Rectal smooth muscle tissue (tissue), 1 donor: ENCODE data around the gene IFT52.
"Not testable (repeated sequence)": the region's sequence is repeated elsewhere in the genome, so short reads cannot be mapped to it uniquely, and the experiment has no call there.

Experiments used
- H3K27ac ChIP-seq: one replicate; pipeline ENCODE4 v1.7.0; 2013; ENCODE audit warnings: low read depth, low read length, inconsistent platforms
- H3K27me3 ChIP-seq: one replicate; pipeline ENCODE4 v1.7.0; 2013; ENCODE audit warnings: low read length; ENCODE audit not compliant: control insufficient read depth, insufficient read depth
- H3K36me3 ChIP-seq: one replicate; pipeline ENCODE4 v1.7.0; 2013; ENCODE audit warnings: low read length; ENCODE audit not compliant: control insufficient read depth, insufficient read depth
- H3K4me1 ChIP-seq: one replicate; pipeline ENCODE4 v1.7.0; 2013; ENCODE audit warnings: low read length; ENCODE audit not compliant: control insufficient read depth, insufficient read depth
- H3K4me3 ChIP-seq: one replicate; pipeline ENCODE4 v1.7.0; 2013; ENCODE audit warnings: low read length
- H3K9ac ChIP-seq: one replicate; pipeline ENCODE4 v1.7.0; 2013; ENCODE audit warnings: low read length

The IFT52 gene

GRCh38 chr20:43603124-43603523, 12.4 kb downstream of the IFT52 start:
- Histone ChIP-seq H3K27ac (no peak overlapping the region), H3K4me3 (no peak overlapping the region), H3K9ac (no peak overlapping the region), H3K27me3 (no peaks in the 10 kb centered on the region), H3K4me1 (no peaks in the 10 kb centered on the region), H3K36me3 (peaks cover 20% of the 10 kb centered on the region)

- no peaks in the 10 kb centered on the region for H3K4me1 ChIP-seq
- H3K36me3 ChIP-seq: peaks cover 14% of the 10 kb centered on the region
- no peak overlapping the region for H3K27ac ChIP-seq
- H3K27me3 ChIP-seq: no peaks in the 10 kb centered on the region
- H3K4me3 ChIP-seq: no peak overlapping the region
- no peak overlapping the region for H3K9ac ChIP-seq
Observed at GRCh38 chr20:43605715-43606114, 15.0 kb downstream of the IFT52 start.

GRCh38 chr20:43607278-43607677, 16.5 kb downstream of the IFT52 start:
- peaks cover 14% of the 10 kb centered on the region for H3K36me3 ChIP-seq
- not testable (repeated sequence) for H3K27ac ChIP-seq, H3K27me3 ChIP-seq, H3K4me3 ChIP-seq, H3K9ac ChIP-seq, H3K4me1 ChIP-seq

GRCh38 chr20:43631598-43631997, 40.9 kb downstream of the IFT52 start:
- no peak overlapping the region for H3K27ac ChIP-seq
- H3K4me1 ChIP-seq: no peaks in the 10 kb centered on the region
- no peak overlapping the region for H3K4me3 ChIP-seq
- peaks cover 13% of the 10 kb centered on the region for H3K36me3 ChIP-seq
- no peaks in the 10 kb centered on the region for H3K27me3 ChIP-seq
- H3K9ac ChIP-seq: no peak overlapping the region

- Histone ChIP-seq H3K9ac (no peak overlapping the region), H3K4me1 (no peaks in the 10 kb centered on the region), H3K27me3 (no peaks in the 10 kb centered on the region), H3K36me3 (peaks cover 9% of the 10 kb centered on the region), H3K27ac (no peak overlapping the region), H3K4me3 (no peak overlapping the region)
Observed at GRCh38 chr20:43636429-43636828, 45.7 kb downstream of the IFT52 start.

GRCh38 chr20:43642548-43642947, 51.8 kb downstream of the IFT52 start:
- no peak overlapping the region for H3K27ac ChIP-seq
- peaks cover 13% of the 10 kb centered on the region for H3K36me3 ChIP-seq
- H3K4me3 ChIP-seq: no peak overlapping the region
- H3K27me3 ChIP-seq: no peaks in the 10 kb centered on the region
- no peak overlapping the region for H3K9ac ChIP-seq
- no peaks in the 10 kb centered on the region for H3K4me1 ChIP-seq

- Histone ChIP-seq H3K36me3 (peaks cover 7% of the 10 kb centered on the region), H3K4me1 (no peaks in the 10 kb centered on the region), H3K27ac (no peak overlapping the region), H3K4me3 (no peak overlapping the region), H3K9ac (no peak overlapping the region), H3K27me3 (no peaks in the 10 kb centered on the region)
Observed at GRCh38 chr20:43650997-43651525, 60.3 kb downstream of the IFT52 start.

- H3K4me3 ChIP-seq, H3K27me3 ChIP-seq, H3K9ac ChIP-seq, H3K27ac ChIP-seq, H3K4me1 ChIP-seq, H3K36me3 ChIP-seq: not testable (repeated sequence)
Observed at GRCh38 chr20:43651650-43652184, 61.0 kb downstream of the IFT52 start.

- Histone ChIP-seq H3K27me3 (no peaks in the 10 kb centered on the region), H3K36me3 (no peaks in the 10 kb centered on the region), H3K4me3 (no peak overlapping the region), H3K27ac (no peak overlapping the region), H3K9ac (no peak overlapping the region), H3K4me1 (peaks cover 2% of the 10 kb centered on the region)
Observed at GRCh38 chr20:43653966-43654365, 63.2 kb downstream of the IFT52 start.

- H3K27me3 ChIP-seq, H3K4me1 ChIP-seq, H3K36me3 ChIP-seq, H3K9ac ChIP-seq, H3K27ac ChIP-seq, H3K4me3 ChIP-seq: not testable (repeated sequence)
Observed at GRCh38 chr20:43655176-43655575, 64.4 kb downstream of the IFT52 start.

- Histone ChIP-seq H3K27me3 (no peaks in the 10 kb centered on the region), H3K9ac (no peak overlapping the region), H3K27ac (no peak overlapping the region), H3K4me1 (peaks cover 2% of the 10 kb centered on the region), H3K4me3 (no peak overlapping the region), H3K36me3 (no peaks in the 10 kb centered on the region)
Observed at GRCh38 chr20:43655937-43656336, 65.2 kb downstream of the IFT52 start.

GRCh38 chr20:43658069-43658722, 67.5 kb downstream of the IFT52 start:
- H3K27ac ChIP-seq: no peak overlapping the region
- peaks cover 2% of the 10 kb centered on the region for H3K4me1 ChIP-seq
- no peaks in the 10 kb centered on the region for H3K27me3 ChIP-seq
- no peak overlapping the region for H3K9ac ChIP-seq
- H3K4me3 ChIP-seq: peak overlapping the region; percentile 91
- no peaks in the 10 kb centered on the region for H3K36me3 ChIP-seq
